H1 (cell line): Measurements from ENCODE around the gene TNFSF12. TPM values are rescaled to one million over a fixed set of nuclear protein-coding genes. Genes with fewer than 3 reads are reported as not detected.

Experiments
- CTCF ChIA-PET: fragments of 300-600 bp; sonication (Branson Sonifier 250); formaldehyde crosslinking; loops from one replicate; lab custom pipeline; 2021; ENCODE audit not compliant: partially characterized antibody; lab: Charles Lee
- POLR2A ChIA-PET: fragments of 300-600 bp; sonication (Branson Sonifier 250); formaldehyde crosslinking; loops from one replicate; lab custom pipeline; 2021; ENCODE audit warnings: inconsistent platforms; ENCODE audit not compliant: partially characterized antibody; lab: Charles Lee
- DNase-seq, 2 experiments: peaks; one replicate each; pipeline versions ENCODE4 v3.0.0 to v3.0.0-alpha.2; 2010 to 2022; ENCODE audit warnings: low spot score in 2 of 2, low read depth in 1 of 2, mixed read lengths in 1 of 2
- FAIRE-seq: peaks from 2 replicates; lab custom pipeline; 2011; peaks lifted over from hg19 to GRCh38; lab: Jason Lieb, UNC
- H2AFZ ChIP-seq: 2 replicates; pipeline ENCODE4 v1.8.1; 2012; ENCODE audit warnings: low read length, inconsistent platforms
- H2AK5ac ChIP-seq: 2 replicates; pipeline ENCODE4 v1.6.1; 2013; ENCODE audit warnings: low read depth, low read length
- H2BK120ac ChIP-seq: replicated peaks from 2 replicates; pipeline ENCODE3; 2013; ENCODE audit warnings: low read depth, low read length, inconsistent platforms
- H2BK12ac ChIP-seq: 2 replicates; pipeline ENCODE4 v1.6.1; 2013; ENCODE audit warnings: low read depth, low read length
- H2BK15ac ChIP-seq: 2 replicates; pipeline ENCODE4 v1.6.1; 2013; ENCODE audit warnings: low read length
- H2BK20ac ChIP-seq: 2 replicates; pipeline ENCODE4 v1.6.1; 2013; ENCODE audit warnings: low read length
- H2BK5ac ChIP-seq: 2 replicates; pipeline ENCODE4 v1.6.1; 2013; ENCODE audit warnings: low read depth, low read length
- H3K14ac ChIP-seq: 2 replicates; pipeline ENCODE4 v1.6.1; 2013; ENCODE audit warnings: inconsistent platforms; ENCODE audit not compliant: insufficient read length
- H3K18ac ChIP-seq: 2 replicates; pipeline ENCODE4 v1.6.1; 2013; ENCODE audit warnings: low read length; ENCODE audit errors: extremely low read depth
- H3K23ac ChIP-seq: 2 replicates; pipeline ENCODE4 v1.6.1; 2013; ENCODE audit warnings: inconsistent platforms; ENCODE audit not compliant: insufficient read length
- H3K23me2 ChIP-seq: 2 replicates; pipeline ENCODE4 v1.6.1; 2013; ENCODE audit warnings: low read depth, low read length
- H3K27ac ChIP-seq: 2 replicates; pipeline ENCODE4 v1.6.1; 2011; ENCODE audit warnings: low read depth, low read length, inconsistent platforms
- H3K27me3 ChIP-seq, 4 experiments: replicated peaks in 1 of 4; 1 replicate in 1 of 4; 2 replicates in 3 of 4; pipeline versions ENCODE4 v1.6.1 to v1.8.1; 2011 to 2013; ENCODE audit warnings: low read length in 3 of 4, mild to moderate bottlenecking in 3 of 4, inconsistent platforms in 2 of 4, mixed read lengths in 2 of 4, moderate library complexity in 1 of 4; ENCODE audit not compliant: control insufficient read depth in 3 of 4, insufficient read depth in 3 of 4; ENCODE audit errors: extremely low read depth in 1 of 4
- H3K36me3 ChIP-seq, 4 experiments: 2 replicates each; pipeline versions ENCODE4 v1.6.1 to v1.8.1; 2011 to 2013; ENCODE audit warnings: mild to moderate bottlenecking in 4 of 4, low read length in 3 of 4, moderate library complexity in 2 of 4, control low read depth in 1 of 4, inconsistent platforms in 1 of 4; ENCODE audit not compliant: insufficient read depth in 4 of 4, control insufficient read depth in 2 of 4
- H3K4ac ChIP-seq: replicated peaks from 2 replicates; pipeline ENCODE3; 2013; ENCODE audit warnings: low read length, low read depth, mixed read lengths, inconsistent platforms; ENCODE audit not compliant: insufficient read length
- H3K4me1 ChIP-seq, 4 experiments: replicated peaks in 1 of 4; 1 replicate in 1 of 4; 2 replicates in 3 of 4; pipeline versions ENCODE4 v1.6.1 to v1.8.1; 2011 to 2013; ENCODE audit warnings: low read length in 3 of 4, inconsistent platforms in 2 of 4, mixed read lengths in 1 of 4; ENCODE audit not compliant: insufficient read depth in 4 of 4, control insufficient read depth in 3 of 4
- H3K4me2 ChIP-seq, 2 experiments: 2 replicates each; pipeline versions ENCODE4 v1.6.1 to v1.8.1; 2011 to 2013; ENCODE audit warnings: low read depth in 2 of 2, low read length in 2 of 2, control low read depth in 1 of 2, inconsistent platforms in 1 of 2, mild to moderate bottlenecking in 1 of 2; ENCODE audit not compliant: insufficient read depth in 1 of 2
- H3K4me3 ChIP-seq, 4 experiments: fragments of 200-600, 300-600 bp in 1 of 4; sonication (generic), shearing (Covaris generic), sonication (Bioruptor Twin) in 1 of 4; 2 replicates each; pipeline versions ENCODE4 v1.5.1 to v1.8.1; 2011 to 2016; ENCODE audit warnings: low read length in 4 of 4, low read depth in 3 of 4, control low read depth in 2 of 4, inconsistent platforms in 2 of 4, mild to moderate bottlenecking in 2 of 4, mixed read lengths in 1 of 4, moderate library complexity in 1 of 4; ENCODE audit not compliant: insufficient read depth in 2 of 4; ENCODE audit errors: extremely low read depth in 1 of 4
- H3K56ac ChIP-seq: replicated peaks from 2 replicates; pipeline ENCODE3; 2013; ENCODE audit warnings: low read depth, mild to moderate bottlenecking, mixed read lengths, low read length, inconsistent platforms; ENCODE audit not compliant: insufficient read length
- H3K79me1 ChIP-seq: 2 replicates; pipeline ENCODE4 v1.6.1; 2013; ENCODE audit warnings: low read depth, low read length, control low read depth
- H3K79me2 ChIP-seq, 2 experiments: 2 replicates each; pipeline versions ENCODE4 v1.6.1 to v1.8.1; 2012 to 2013; ENCODE audit warnings: low read length in 2 of 2, mild to moderate bottlenecking in 2 of 2, inconsistent platforms in 1 of 2; ENCODE audit not compliant: insufficient read depth in 2 of 2, control insufficient read depth in 1 of 2
- H3K9ac ChIP-seq, 4 experiments: replicated peaks in 1 of 4; 1 replicate in 1 of 4; 2 replicates in 3 of 4; pipeline versions ENCODE4 v1.6.1 to v1.8.1; 2011 to 2013; ENCODE audit warnings: low read depth in 3 of 4, low read length in 3 of 4, control low read depth in 2 of 4, mild to moderate bottlenecking in 2 of 4, moderate library complexity in 2 of 4, inconsistent platforms in 1 of 4; ENCODE audit errors: extremely low read depth in 1 of 4
- H3K9me3 ChIP-seq, 2 experiments: 2 replicates each; pipeline versions ENCODE4 v1.6.1 to v1.8.1; 2012 to 2013; ENCODE audit warnings: mild to moderate bottlenecking in 2 of 2, moderate library complexity in 2 of 2, control low read depth in 1 of 2, inconsistent platforms in 1 of 2, low read depth in 1 of 2, low read length in 1 of 2, mixed read lengths in 1 of 2; ENCODE audit not compliant: insufficient read depth in 2 of 2
- H4K20me1 ChIP-seq, 2 experiments: replicated peaks in 1 of 2; 2 replicates each; pipeline versions ENCODE3 to v1.8.1; 2011 to 2013; ENCODE audit warnings: inconsistent platforms in 2 of 2, low read length in 2 of 2, mild to moderate bottlenecking in 1 of 2; ENCODE audit not compliant: insufficient read depth in 2 of 2, control insufficient read depth in 1 of 2
- H4K5ac ChIP-seq: 2 replicates; pipeline ENCODE4 v1.6.1; 2013; ENCODE audit warnings: low read length, low read depth, mixed read lengths, inconsistent platforms; ENCODE audit not compliant: insufficient read length
- H4K8ac ChIP-seq: 2 replicates; pipeline ENCODE4 v1.8.0; 2013; ENCODE audit warnings: mild to moderate bottlenecking, moderate library complexity, low read length, inconsistent platforms; ENCODE audit not compliant: insufficient read depth; ENCODE audit errors: extremely low read depth
- H4K91ac ChIP-seq: replicated peaks from 2 replicates; pipeline ENCODE3; 2013; ENCODE audit warnings: low read length, mixed read lengths, inconsistent platforms; ENCODE audit not compliant: insufficient read length
- CEBPB ChIP-seq: IDR thresholded peaks from 2 replicates; pipeline ENCODE4 v1.6.1; 2012; ENCODE audit warnings: low read depth, low read length
- CHD2 ChIP-seq: IDR thresholded peaks from 2 replicates; pipeline ENCODE4 v1.6.1; 2012; ENCODE audit warnings: low read length, improper control_type of control experiment
- HDAC6 ChIP-seq: IDR thresholded peaks from one replicate; pipeline ENCODE4 v1.7.1; 2012; ENCODE audit warnings: low read depth, mild to moderate bottlenecking, inconsistent platforms, low read length, moderate library complexity
- JUN ChIP-seq: IDR thresholded peaks from 2 replicates; pipeline ENCODE4 v1.6.1; 2011; ENCODE audit warnings: low read depth, mild to moderate bottlenecking, improper control_type of control experiment, low read length
- JUND ChIP-seq: IDR thresholded peaks from 2 replicates; pipeline ENCODE4 v1.6.1; 2011; ENCODE audit warnings: mild to moderate bottlenecking, improper control_type of control experiment, low read length
- KDM4A ChIP-seq: IDR thresholded peaks from one replicate; pipeline ENCODE4 v1.7.1; 2012; ENCODE audit warnings: low read depth, mild to moderate bottlenecking, moderate library complexity, low read length, inconsistent platforms; ENCODE audit not compliant: severe bottlenecking
- MAFK ChIP-seq: IDR thresholded peaks from 2 replicates; pipeline ENCODE4 v1.6.1; 2012; ENCODE audit warnings: low read depth, mild to moderate bottlenecking, improper control_type of control experiment, low read length
- SIN3A ChIP-seq, 2 experiments: IDR thresholded peaks in 1 of 2; conservative IDR thresholded peaks in 1 of 2; 2 replicates each; pipeline ENCODE4 v1.6.1; 2011 to 2012; ENCODE audit warnings: low read length in 2 of 2, improper control_type of control experiment in 1 of 2, low read depth in 1 of 2, mild to moderate bottlenecking in 1 of 2
- SIX5 ChIP-seq: IDR thresholded peaks from 2 replicates; pipeline ENCODE4 v1.6.1; 2011; ENCODE audit warnings: mild to moderate bottlenecking, low read depth, low read length
- TEAD4 ChIP-seq: IDR thresholded peaks from 2 replicates; pipeline ENCODE4 v1.6.1; 2012; ENCODE audit warnings: low read depth, low read length, inconsistent platforms, mixed read lengths
- WGBS, 2 experiments: shearing (Covaris generic) in 1 of 2; methylation state at CpG; one replicate each; pipeline versions ENCODE4 v1.1.6 to v1.1.7; 2013 to 2015; ENCODE audit warnings: low lambda C conversion rate in 2 of 2, mixed read lengths in 2 of 2, inconsistent platforms in 1 of 2, low coverage in 1 of 2, missing lambda C conversion rate in 1 of 2; ENCODE audit not compliant: insufficient replicate concordance in 2 of 2, insufficient coverage in 1 of 2, insufficient read length in 1 of 2; ENCODE audit errors: extremely low coverage in 1 of 2, missing lambda C conversion rate in 1 of 2; 5-methylcytosine and 5-hydroxymethylcytosine counted together
- polyA plus RNA-seq, 7 experiments: library from polyadenylated mRNA; depleted of rRNA in 3 of 7; stranded (reverse) in 5 of 7; unstranded in 2 of 7; fragments of >200 nt in 5 of 7; fragments of 200-250 nt in 2 of 7; gene quantifications; 1 replicate in 5 of 7; 2 replicates in 1 of 7; 4 replicates in 1 of 7; pipeline versions ENCODE4 v1.2.1 to v1.2.3, GENCODE V29; 2011 to 2013; ENCODE audit warnings: missing spikeins in 2 of 7, mixed read lengths in 2 of 7
- total RNA-seq: library from RNA; stranded (reverse); fragmentation: NEBNext Ultra II Directional; extraction: Animal tissue kit (Norgen Biotek cat#: 25700); gene quantifications from 2 replicates; pipeline ENCODE4 v1.2.1, GENCODE V29; 2021
- TF ChIP-seq, protein P1 (sequence below): IDR thresholded peaks from 2 replicates; pipeline ENCODE4 v1.6.1; 2011; ENCODE audit warnings: low read depth, mild to moderate bottlenecking, low read length; ENCODE audit not compliant: insufficient read depth

TNFSF12 gene
- total and polyA plus RNA-seq, 2 of the 8 experiments (the other 6 are each of a cell fraction or from before 2014, with no cell fraction given): 7.2 to 9.6 TPM

DNA sequence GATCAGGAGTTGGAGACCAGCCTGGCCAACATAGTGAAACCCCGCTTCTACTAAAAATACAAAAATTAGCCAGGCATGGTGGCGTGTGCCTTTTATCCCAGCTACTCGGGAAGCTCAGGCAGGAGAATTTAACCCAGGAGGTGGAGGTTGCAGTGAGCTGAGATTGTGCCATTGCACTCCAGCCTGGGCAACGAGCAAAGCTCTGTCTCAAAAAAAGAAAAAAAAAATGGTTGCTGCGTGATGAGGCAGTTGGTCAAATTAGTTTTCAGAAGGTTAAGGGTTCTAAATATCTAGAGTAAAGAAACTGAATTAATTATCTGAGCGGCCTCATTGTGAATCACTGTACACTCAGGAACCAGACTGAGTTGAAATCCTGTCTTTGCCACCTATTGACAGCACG lies 27.1 kb downstream of the TNFSF12 start:
- peaks cover 23 to 39% of the 10 kb centered on the region in 2 experiments for H3K79me2 ChIP-seq
- H4K5ac ChIP-seq: no peak overlapping the region
- no peak overlapping the region for H2BK120ac ChIP-seq
- H2BK5ac ChIP-seq: no peak overlapping the region
- CTCF ChIA-PET: interaction anchor here (0.6 to 3.6 kb wide), 4 partner anchors 13 to 61 kb away, joined by 3 to 24 read pairs (median 4); partner anchors contain the start of genes SENP3 and SOX15
- H4K8ac ChIP-seq: no peak overlapping the region
- 95% methylated on average over 7 of the region's 7 CpGs; no CpG with 5 or more reads in 1 of the 2 experiments for WGBS, 2 experiments
- H3K27ac ChIP-seq: no peak overlapping the region
- H3K4ac ChIP-seq: no peak overlapping the region
- peaks cover 4 to 10% (median 7%) of the 10 kb centered on the region in 4 experiments for H3K4me1 ChIP-seq
- DNase-seq (no peak), FAIRE-seq (no peak)
- POLR2A ChIA-PET: interaction anchor here (0.6 to 37.5 kb wide), 27 partner anchors 6 to 351 kb away, joined by 3 to 1144 read pairs (median 4); partner anchors contain the start of genes CD68, CHRNB1, MPDU1 and NEURL4
- no peak overlapping the region for H3K18ac ChIP-seq
- no peak overlapping the region; a peak in 1 of 4 replicates for H3K4me2 ChIP-seq
- no peak overlapping the region for H2AFZ ChIP-seq
- no peak overlapping the region; a peak in 1 of 8 replicates for H3K4me3 ChIP-seq
- peaks cover 10% of the 10 kb centered on the region for H3K79me1 ChIP-seq
- no peak overlapping the region for H4K91ac ChIP-seq
- H2BK12ac ChIP-seq: no peak overlapping the region
- no peak overlapping the region for H2BK20ac ChIP-seq
- H3K23ac ChIP-seq: no peak overlapping the region
- no peak overlapping the region for H2BK15ac ChIP-seq
- no peaks in the 10 kb centered on the region for H3K9me3 ChIP-seq
- H3K9ac ChIP-seq: no peak overlapping the region
- H4K20me1 ChIP-seq: peaks cover 27 to 34% of the 10 kb centered on the region in 2 experiments
- no peaks in the 10 kb centered on the region for H3K27me3 ChIP-seq
- peaks cover 45 to 63% (median 51%) of the 10 kb centered on the region in 4 experiments for H3K36me3 ChIP-seq
- H3K23me2 ChIP-seq: peaks cover 6% of the 10 kb centered on the region
- H3K56ac ChIP-seq: no peak overlapping the region
- H3K14ac ChIP-seq: no peak overlapping the region
- no peak overlapping the region for H2AK5ac ChIP-seq
- no peak for TF ChIP-seq JUND
- no peak for TF ChIP-seq CHD2
- no peak for TF ChIP-seq JUN
- TF ChIP-seq HDAC6: no peak
- no peak for TF ChIP-seq SIN3A (conservative IDR thresholded peaks at IDR 0.05 in 1 of 2, IDR thresholded peaks at IDR 0.05 in 1 of 2; ENCODE audit: low read depth in 1 of 2, low read length in 2 of 2)
- no peak for TF ChIP-seq SIX5
- no peak for TF ChIP-seq TEAD4
- TF ChIP-seq, protein P1, sequence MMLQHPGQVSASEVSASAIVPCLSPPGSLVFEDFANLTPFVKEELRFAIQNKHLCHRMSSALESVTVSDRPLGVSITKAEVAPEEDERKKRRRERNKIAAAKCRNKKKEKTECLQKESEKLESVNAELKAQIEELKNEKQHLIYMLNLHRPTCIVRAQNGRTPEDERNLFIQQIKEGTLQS: no peak
- TF ChIP-seq CEBPB: no peak
- TF ChIP-seq MAFK: no peak
- no peak for TF ChIP-seq KDM4A
